GM12891 (cell line): ENCODE measurements around the gene PRG2.
A peak's percentile ranks its signal among the peaks of the same experiment; 100 is the strongest.

ENCODE experiments used
- DNase-seq: peaks from one replicate; pipeline ENCODE4 v3.0.0; 2011; ENCODE audit warnings: low spot score; ENCODE audit not compliant: insufficient read length
- FAIRE-seq: peaks from 2 replicates; lab custom pipeline; 2011; peaks lifted over from hg19 to GRCh38; lab: Jason Lieb, UNC
- PAX5 ChIP-seq: IDR thresholded peaks from 2 replicates; pipeline ENCODE4 v1.6.1; 2011; ENCODE audit warnings: low read length, moderate library complexity, mild to moderate bottlenecking; ENCODE audit not compliant: insufficient read depth, severe bottlenecking
- POLR2A ChIP-seq: IDR thresholded peaks from 2 replicates; pipeline ENCODE4 v1.6.1; 2011; ENCODE audit warnings: low read depth, low read length, control low read depth
- POLR2AphosphoS5 ChIP-seq: IDR thresholded peaks from 2 replicates; pipeline ENCODE4 v1.6.1; 2011; ENCODE audit warnings: low read depth, low read length, control low read depth
- POU2F2 ChIP-seq: IDR thresholded peaks from 2 replicates; pipeline ENCODE4 v1.6.1; 2011; ENCODE audit warnings: low read depth, mild to moderate bottlenecking, control low read depth, low read length, moderate library complexity
- SPI1 ChIP-seq: IDR thresholded peaks from 2 replicates; pipeline ENCODE4 v1.6.1; 2011; ENCODE audit warnings: low read depth, low read length, control low read depth
- TAF1 ChIP-seq: IDR thresholded peaks from 2 replicates; pipeline ENCODE4 v1.6.1; 2011; ENCODE audit warnings: low read depth, low read length, control low read depth

PRG2 gene

GRCh38 chr11:57359896-57360690, 30.4 kb downstream of the PRG2 start:
- no peak for TF ChIP-seq TAF1
- no peak for TF ChIP-seq PAX5
- TF ChIP-seq POLR2A: no peak
- TF ChIP-seq SPI1: no peak
- TF ChIP-seq POU2F2: no peak
- TF ChIP-seq POLR2AphosphoS5: no peak
- no peak for FAIRE-seq
- DNase-seq: no peak

DNA sequence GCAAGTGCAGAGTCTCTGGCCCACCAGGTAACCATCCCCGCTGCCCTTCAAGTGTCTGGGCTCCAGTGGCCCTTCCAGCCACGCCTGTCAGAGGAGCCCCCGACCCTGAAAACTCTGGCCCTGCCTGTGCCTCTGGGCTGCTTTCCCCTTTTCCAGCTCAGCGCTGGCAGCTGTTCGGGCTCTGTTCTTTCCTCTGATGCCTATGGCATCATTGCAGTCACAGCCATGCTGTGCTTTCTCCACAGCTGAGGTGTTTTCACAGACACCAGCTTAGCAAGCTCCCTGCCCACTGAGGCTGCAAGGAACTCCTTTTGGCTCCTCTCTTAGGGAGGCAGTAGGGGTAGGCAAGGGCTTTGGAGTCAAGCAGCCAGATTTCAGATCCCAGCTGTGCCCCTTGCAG, 31.1 kb downstream of the PRG2 start:
- TF ChIP-seq SPI1 (no peak), TAF1 (no peak), PAX5 (no peak), POLR2AphosphoS5 (no peak), POU2F2 (no peak), POLR2A (no peak)
- no peak for FAIRE-seq
- no peak for DNase-seq

DNA sequence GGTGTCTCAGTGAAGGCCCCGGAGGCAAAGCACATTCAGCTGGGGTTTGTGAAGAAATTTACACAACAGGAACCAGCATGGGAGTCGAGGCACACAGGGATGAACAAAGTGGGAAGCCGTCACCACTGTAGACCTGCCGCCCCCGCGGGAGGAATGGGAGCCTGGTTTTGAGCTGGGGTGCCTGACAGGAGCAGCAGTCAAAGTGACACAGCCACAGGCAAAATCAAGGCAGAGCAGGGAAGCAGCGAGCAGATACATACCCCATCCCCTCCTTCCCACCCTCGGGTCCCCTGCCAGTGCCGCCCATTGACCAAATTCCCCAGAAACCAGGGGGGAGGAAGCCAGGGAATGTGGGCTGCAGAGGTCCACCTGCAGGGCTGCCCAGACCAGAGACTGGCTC, 31.5 kb downstream of the PRG2 start:
- no peak for FAIRE-seq
- DNase-seq: no peak
- TF ChIP-seq PAX5 (no peak), TAF1 (no peak), POLR2A (no peak), POU2F2 (no peak), SPI1 (no peak)

GRCh38 chr11:57358543-57358961, 31.9 kb downstream of the PRG2 start:
- FAIRE-seq (no peak), DNase-seq (no peak)
- TF ChIP-seq POLR2AphosphoS5 (no peak), POU2F2 (no peak), SPI1 (no peak), POLR2A (no peak), PAX5 (no peak), TAF1 (no peak)

DNA sequence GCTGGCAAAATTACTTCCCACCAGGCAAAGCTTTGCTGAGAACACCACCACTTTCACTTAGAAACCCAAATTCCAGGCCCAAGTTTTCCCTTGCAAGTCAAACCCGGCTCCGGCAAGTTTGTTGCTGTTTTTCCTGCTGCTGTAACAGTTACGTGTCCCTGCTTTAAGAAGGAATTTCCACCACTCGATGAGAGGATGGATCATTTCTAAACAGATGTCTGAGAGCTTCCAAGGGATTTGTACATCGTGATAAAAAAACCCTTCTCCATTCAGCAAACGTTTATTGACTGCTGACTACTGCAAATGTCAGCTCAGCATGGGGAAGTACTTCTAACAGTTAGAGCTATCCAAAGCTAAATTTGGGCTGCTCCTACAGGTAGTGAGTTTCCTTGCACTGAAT, 32.6 kb downstream of the PRG2 start:
- TF ChIP-seq PAX5 (no peak), POLR2AphosphoS5 (no peak), POU2F2 (no peak), TAF1 (no peak), SPI1 (no peak)
- DNase-seq (no peak), FAIRE-seq (no peak)

- DNase-seq (no peak), FAIRE-seq (no peak)
- TF ChIP-seq PAX5 (no peak), POLR2A (no peak), SPI1 (no peak), POU2F2 (no peak), TAF1 (no peak), POLR2AphosphoS5 (no peak)
Measured at GRCh38 chr11:57357310-57357709, 33.1 kb downstream of the PRG2 start.

- TF ChIP-seq PAX5: no peak
- TF ChIP-seq POLR2AphosphoS5: no peak
- TF ChIP-seq POU2F2: no peak
- no peak for TF ChIP-seq POLR2A
- no peak for TF ChIP-seq TAF1
- no peak for TF ChIP-seq SPI1
- no peak for FAIRE-seq
Measured at GRCh38 chr11:57356268-57356667, 34.2 kb downstream of the PRG2 start.

DNA sequence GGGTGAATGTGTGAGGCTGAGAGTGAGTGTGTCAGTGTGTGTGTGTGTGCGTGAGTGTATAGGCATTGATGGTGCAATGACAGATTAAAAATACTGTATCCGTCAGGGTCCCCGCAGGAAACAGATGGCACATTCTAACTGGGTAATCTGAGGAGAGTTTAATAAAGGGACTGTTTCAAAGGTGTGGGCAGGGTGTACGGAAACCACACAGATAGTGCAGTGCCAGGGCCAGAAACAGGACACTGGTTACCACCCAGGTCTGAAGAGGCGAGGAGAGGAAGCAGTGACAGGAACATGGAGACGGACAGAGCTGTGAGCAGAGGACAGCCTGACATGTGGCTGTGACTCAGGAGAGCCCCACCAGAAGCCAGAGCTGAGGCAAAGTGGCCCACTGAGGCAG, 35.8 kb downstream of the PRG2 start:
- peak; percentile 85 for FAIRE-seq
- no peak for TF ChIP-seq SPI1
- no peak for TF ChIP-seq POU2F2
- TF ChIP-seq POLR2A: no peak
- TF ChIP-seq PAX5: no peak
- TF ChIP-seq POLR2AphosphoS5: no peak
- no peak for TF ChIP-seq TAF1
- DNase-seq: no peak

More at GRCh38 chr11:57356268-57356667, 34.2 kb downstream of the PRG2 start:
- no peak for DNase-seq

- TF ChIP-seq SPI1 (no peak), POU2F2 (no peak), TAF1 (no peak), POLR2A (no peak), POLR2AphosphoS5 (no peak), PAX5 (no peak)
- no peak for FAIRE-seq
- no peak for DNase-seq
Measured at GRCh38 chr11:57353852-57354251, 36.6 kb downstream of the PRG2 start.

DNA sequence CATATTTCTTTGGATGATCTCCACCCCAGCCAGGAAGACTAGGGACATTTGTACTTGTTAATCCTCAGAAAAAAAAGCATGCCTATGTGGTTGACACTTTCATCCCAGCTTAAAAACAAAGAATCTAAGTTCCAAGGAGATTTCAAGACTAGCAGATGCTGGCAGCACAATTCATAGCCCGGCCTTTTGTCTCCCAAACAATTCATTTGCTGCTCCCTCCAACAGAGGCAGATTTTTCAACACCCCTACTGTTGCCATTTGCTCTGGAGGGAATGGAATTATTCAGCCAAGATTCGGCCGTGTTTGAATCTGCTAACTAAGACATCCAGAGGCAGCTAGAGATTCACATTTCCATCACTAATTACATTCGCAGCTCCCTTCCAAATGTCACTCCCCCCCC, 37.0 kb downstream of the PRG2 start:
- FAIRE-seq (no peak), DNase-seq (no peak)
- TF ChIP-seq PAX5 (no peak), POU2F2 (no peak), POLR2AphosphoS5 (no peak), SPI1 (no peak), TAF1 (no peak), POLR2A (no peak)
